ENCODE results near the gene SQSTM1.

DNA sequence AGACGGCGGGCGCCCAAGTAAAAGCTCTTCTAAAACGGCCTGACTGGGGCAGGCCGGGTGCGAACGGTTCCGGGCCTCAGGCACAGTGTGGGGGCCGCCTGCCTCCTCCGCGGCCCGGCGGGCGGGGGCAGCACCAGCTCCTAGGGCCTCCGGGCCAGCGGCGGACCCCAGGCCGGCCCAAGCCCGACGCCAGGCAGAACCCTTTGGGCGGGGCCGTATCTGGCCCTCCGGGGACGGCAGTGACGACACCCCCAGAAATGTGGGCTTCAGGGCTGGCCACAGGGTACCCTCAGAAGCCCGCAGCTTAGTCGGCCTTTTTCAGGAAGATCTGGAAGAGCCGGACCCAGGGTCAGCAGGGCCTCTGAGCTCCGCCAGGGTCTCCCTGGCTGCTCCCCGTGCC lies 23.0 kb upstream of the SQSTM1 start:
- TF ChIP-seq CTCF (IDR thresholded peaks at IDR 0.05) (no peak), POLR2A (IDR thresholded peaks at IDR 0.05) (no peak)
